ENCODE measurements around the gene AXDND1. TPM values are rescaled to one million over a fixed set of nuclear protein-coding genes. Genes with fewer than 3 reads are reported as not detected.

AXDND1 gene
- polyA plus RNA-seq, 1 donor from 2014 or later: 1.1 TPM

GRCh38 chr1:179351281-179351680 is 14.5 kb upstream of the AXDND1 start:
- H3K9me3 ChIP-seq (ENCODE audit: low read length): no peaks in the 10 kb centered on the region
- no peak overlapping the region for H3K9ac ChIP-seq (ENCODE audit: low read length)
- no peaks in the 10 kb centered on the region for H3K9me2 ChIP-seq (ENCODE audit: insufficient read depth, low read length)
- H4K20me1 ChIP-seq (ENCODE audit: insufficient read depth): no peaks in the 10 kb centered on the region
- H3K4me3 ChIP-seq (ENCODE audit: low read length): no peak overlapping the region
- no peak overlapping the region for H3K27ac ChIP-seq (ENCODE audit: low read length)
- no peaks in the 10 kb centered on the region for H3K79me2 ChIP-seq (replicated peaks; ENCODE audit: insufficient read depth, low read length)
- H3F3A ChIP-seq (ENCODE audit: insufficient read depth, low read length, poor library complexity, severe bottlenecking): no peaks in the 10 kb centered on the region
- no peak overlapping the region for H2AFZ ChIP-seq (ENCODE audit: low read depth, low read length)
- H3K4me2 ChIP-seq (ENCODE audit: low read length): no peak overlapping the region
- H3K36me3 ChIP-seq (ENCODE audit: insufficient read depth, low read length): no peaks in the 10 kb centered on the region
- no peaks in the 10 kb centered on the region for H3K27me3 ChIP-seq (ENCODE audit: insufficient read depth, low read depth, low read length)
- no peak for TF ChIP-seq SMC3 (conservative IDR thresholded peaks at IDR 0.05; ENCODE audit: poor library complexity)
- TF ChIP-seq REST (IDR thresholded peaks at IDR 0.05; ENCODE audit: borderline replicate concordance): no peak
- TF ChIP-seq EP300 (conservative IDR thresholded peaks at IDR 0.05; ENCODE audit: poor library complexity, severe bottlenecking): no peak
- no peak for TF ChIP-seq RAD21 (conservative IDR thresholded peaks at IDR 0.05)
- TF ChIP-seq EZH2 (IDR thresholded peaks at IDR 0.05; ENCODE audit: borderline replicate concordance, insufficient read depth, low read length, poor library complexity, severe bottlenecking): no peak
- TF ChIP-seq MXI1 (conservative IDR thresholded peaks at IDR 0.05; ENCODE audit: poor library complexity, severe bottlenecking): no peak
- no peak for TF ChIP-seq TAF1 (IDR thresholded peaks at IDR 0.05; ENCODE audit: low read depth)
- no peak for TF ChIP-seq POLR2AphosphoS5 (IDR thresholded peaks at IDR 0.05)
- TF ChIP-seq CTCF (IDR thresholded peaks at IDR 0.05; ENCODE audit: poor library complexity, severe bottlenecking): no peak

- H3K79me2 ChIP-seq (replicated peaks; ENCODE audit: insufficient read depth, low read length): no peaks in the 10 kb centered on the region
- H3K27ac ChIP-seq (ENCODE audit: low read length): no peak overlapping the region
- H3K27me3 ChIP-seq (ENCODE audit: insufficient read depth, low read depth, low read length): no peaks in the 10 kb centered on the region
- no peaks in the 10 kb centered on the region for H3K9me3 ChIP-seq (ENCODE audit: low read length)
- H3K4me2 ChIP-seq (ENCODE audit: low read length): no peak overlapping the region
- H2AFZ ChIP-seq (ENCODE audit: low read depth, low read length): no peak overlapping the region
- H3K4me3 ChIP-seq (ENCODE audit: low read length): no peak overlapping the region
- H3K36me3 ChIP-seq (ENCODE audit: insufficient read depth, low read length): no peaks in the 10 kb centered on the region
- H3F3A ChIP-seq (ENCODE audit: insufficient read depth, low read length, poor library complexity, severe bottlenecking): no peaks in the 10 kb centered on the region
- H3K9me2 ChIP-seq (ENCODE audit: insufficient read depth, low read length): no peaks in the 10 kb centered on the region
- H4K20me1 ChIP-seq (ENCODE audit: insufficient read depth): no peaks in the 10 kb centered on the region
- TF ChIP-seq SMC3 (conservative IDR thresholded peaks at IDR 0.05; ENCODE audit: poor library complexity) (no peak), TAF1 (IDR thresholded peaks at IDR 0.05; ENCODE audit: low read depth) (no peak), REST (IDR thresholded peaks at IDR 0.05; ENCODE audit: borderline replicate concordance) (no peak), MXI1 (conservative IDR thresholded peaks at IDR 0.05; ENCODE audit: poor library complexity, severe bottlenecking) (no peak), RAD21 (conservative IDR thresholded peaks at IDR 0.05) (no peak), EZH2 (IDR thresholded peaks at IDR 0.05; ENCODE audit: borderline replicate concordance, insufficient read depth, low read length, poor library complexity, severe bottlenecking) (no peak), POLR2AphosphoS5 (IDR thresholded peaks at IDR 0.05) (no peak), EP300 (conservative IDR thresholded peaks at IDR 0.05; ENCODE audit: poor library complexity, severe bottlenecking) (no peak)
- H3K9ac ChIP-seq (ENCODE audit: low read length): no peak overlapping the region
Measured at GRCh38 chr1:179352236-179352635, 13.5 kb upstream of the AXDND1 start.

All from neural cell (in vitro differentiated cells).